ENCODE measurements around the gene FLAD1.

Gene FLAD1

GRCh38 chr1:155000411-155000725 lies 17.2 kb downstream of the FLAD1 start:
- peak; percentile 43 for DNase-seq

DNA sequence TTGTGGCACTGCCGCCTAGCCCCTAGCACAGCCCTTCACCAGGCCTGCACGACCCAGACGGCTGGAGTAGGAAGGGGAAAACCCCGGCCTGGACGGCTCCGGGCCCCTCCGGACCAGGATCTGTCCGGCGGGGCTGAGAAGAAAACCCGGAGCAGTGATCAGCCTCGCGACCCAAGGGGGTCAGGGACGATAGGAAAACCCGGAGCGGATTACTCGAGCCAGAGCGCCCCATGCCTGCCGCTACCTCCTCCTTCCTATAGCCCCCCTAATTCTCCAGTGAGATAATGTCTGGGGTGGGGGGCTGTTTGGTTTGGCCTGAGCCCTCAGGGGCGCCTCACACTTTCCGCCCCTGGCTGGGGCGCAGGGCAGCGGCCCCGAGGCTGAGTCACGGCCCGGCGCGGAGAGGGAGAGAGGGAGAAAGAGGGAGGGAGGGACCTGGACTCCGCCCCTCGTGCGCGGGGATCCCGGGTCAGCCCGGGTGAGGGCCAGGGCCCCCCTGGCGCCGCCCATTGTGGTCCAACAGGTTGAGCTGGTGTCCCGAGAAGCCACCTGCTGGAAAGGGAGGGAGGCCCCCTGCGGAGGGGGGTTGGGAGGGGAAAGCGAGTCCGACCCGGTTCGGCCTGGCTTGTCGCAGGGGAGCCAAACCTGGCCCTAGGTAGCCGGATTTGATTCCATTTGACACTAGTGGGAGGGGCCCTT lies 17.7 kb downstream of the FLAD1 start:
- no peaks in the 10 kb centered on the region for H3K9me3 ChIP-seq
- H3K4me1 ChIP-seq: peaks cover 10% of the 10 kb centered on the region
- no peaks in the 10 kb centered on the region for H3K27me3 ChIP-seq
- DNase-seq: peak; percentile 90
- H3K36me3 ChIP-seq: no peaks in the 10 kb centered on the region
- peak overlapping the region; percentile 72 for H3K4me3 ChIP-seq (ENCODE audit: low read depth, low read length)
- TF ChIP-seq, protein P1, sequence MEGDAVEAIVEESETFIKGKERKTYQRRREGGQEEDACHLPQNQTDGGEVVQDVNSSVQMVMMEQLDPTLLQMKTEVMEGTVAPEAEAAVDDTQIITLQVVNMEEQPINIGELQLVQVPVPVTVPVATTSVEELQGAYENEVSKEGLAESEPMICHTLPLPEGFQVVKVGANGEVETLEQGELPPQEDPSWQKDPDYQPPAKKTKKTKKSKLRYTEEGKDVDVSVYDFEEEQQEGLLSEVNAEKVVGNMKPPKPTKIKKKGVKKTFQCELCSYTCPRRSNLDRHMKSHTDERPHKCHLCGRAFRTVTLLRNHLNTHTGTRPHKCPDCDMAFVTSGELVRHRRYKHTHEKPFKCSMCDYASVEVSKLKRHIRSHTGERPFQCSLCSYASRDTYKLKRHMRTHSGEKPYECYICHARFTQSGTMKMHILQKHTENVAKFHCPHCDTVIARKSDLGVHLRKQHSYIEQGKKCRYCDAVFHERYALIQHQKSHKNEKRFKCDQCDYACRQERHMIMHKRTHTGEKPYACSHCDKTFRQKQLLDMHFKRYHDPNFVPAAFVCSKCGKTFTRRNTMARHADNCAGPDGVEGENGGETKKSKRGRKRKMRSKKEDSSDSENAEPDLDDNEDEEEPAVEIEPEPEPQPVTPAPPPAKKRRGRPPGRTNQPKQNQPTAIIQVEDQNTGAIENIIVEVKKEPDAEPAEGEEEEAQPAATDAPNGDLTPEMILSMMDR (IDR thresholded peaks at IDR 0.05; ENCODE audit: low read depth, low read length): no peak

More at GRCh38 chr1:155000411-155000725, 17.2 kb downstream of the FLAD1 start:
- TF ChIP-seq, protein P1 (IDR thresholded peaks at IDR 0.05; ENCODE audit: low read depth, low read length): no peak
- Histone ChIP-seq H3K36me3 (no peaks in the 10 kb centered on the region), H3K27me3 (no peaks in the 10 kb centered on the region), H3K9me3 (no peaks in the 10 kb centered on the region), H3K4me1 (peaks cover 10% of the 10 kb centered on the region), H3K4me3 (ENCODE audit: low read depth, low read length) (peak overlapping the region; percentile 72)

DNA sequence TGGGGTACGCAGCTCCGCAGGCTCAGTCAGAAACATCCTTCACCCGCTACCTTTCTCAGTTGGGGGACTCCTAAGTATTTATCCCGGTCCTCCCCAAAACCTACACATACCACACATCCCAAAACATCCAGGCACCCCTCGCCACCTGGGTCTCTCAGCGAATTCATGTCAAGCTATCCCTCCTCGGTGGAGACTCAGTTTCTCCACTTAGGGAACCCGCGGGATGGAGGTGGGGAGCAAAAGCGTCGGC lies 18.2 kb downstream of the FLAD1 start:
- DNase-seq: no peak
- TF ChIP-seq, protein P1 (IDR thresholded peaks at IDR 0.05; ENCODE audit: low read depth, low read length): no peak
- Histone ChIP-seq H3K9me3 (no peaks in the 10 kb centered on the region), H3K36me3 (no peaks in the 10 kb centered on the region), H3K4me3 (ENCODE audit: low read depth, low read length) (peak overlapping the region; percentile 72), H3K27me3 (no peaks in the 10 kb centered on the region), H3K4me1 (peaks cover 10% of the 10 kb centered on the region)

GRCh38 chr1:155001675-155002463 lies 18.7 kb downstream of the FLAD1 start:
- Histone ChIP-seq H3K4me3 (ENCODE audit: low read depth, low read length) (peak overlapping the region; percentile 72), H3K9me3 (no peaks in the 10 kb centered on the region), H3K27me3 (no peaks in the 10 kb centered on the region), H3K36me3 (no peaks in the 10 kb centered on the region), H3K4me1 (peaks cover 10% of the 10 kb centered on the region)
- TF ChIP-seq, protein P1 (IDR thresholded peaks at IDR 0.05; ENCODE audit: low read depth, low read length): peak; percentile 58
- peak; percentile 100 for DNase-seq

DNA sequence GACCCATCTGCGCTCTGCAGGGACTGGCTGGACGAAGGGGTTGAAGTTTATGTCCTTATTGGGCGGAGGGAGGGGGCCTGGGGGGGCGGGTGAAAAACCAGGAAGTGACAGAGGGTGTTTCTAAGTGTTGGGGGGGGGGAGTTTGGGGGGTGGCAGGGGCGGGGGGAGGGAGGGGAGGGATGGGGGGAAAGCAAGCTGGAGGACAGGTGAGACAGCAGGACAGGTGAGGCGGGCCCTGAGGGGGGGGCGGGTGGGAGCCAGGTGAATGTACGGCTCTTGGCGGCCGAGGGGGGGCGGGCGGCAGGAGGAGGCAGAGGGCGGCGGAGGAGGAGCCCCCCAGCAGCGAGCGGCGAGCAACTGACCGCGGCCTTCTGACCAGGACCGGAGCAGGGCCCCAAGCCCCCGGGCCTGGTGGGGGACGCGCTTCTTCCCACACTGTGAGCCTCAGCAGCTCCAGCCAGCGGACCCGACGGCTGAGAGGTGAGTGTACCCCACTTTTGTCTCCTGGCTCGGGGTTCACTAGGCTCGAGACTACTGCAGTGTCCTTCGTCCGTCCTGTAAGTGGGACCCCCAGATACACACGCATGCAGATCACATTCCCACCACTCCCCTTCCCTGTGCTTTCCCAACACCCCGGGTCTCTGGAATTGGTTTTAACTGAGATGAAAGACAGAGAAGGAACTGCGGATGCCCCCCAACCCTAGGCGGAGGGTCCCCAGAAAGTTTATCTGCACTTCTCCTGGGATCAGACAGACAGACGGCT lies 19.5 kb downstream of the FLAD1 start, which contains the start of gene ZBTB7B:
ZBTB7B (plus strand) TSS at position 339 of the 763 bp plus-strand sequence. CDS start 11,859 bp downstream, outside the sequence.
- DNase-seq: no peak
- Histone ChIP-seq H3K4me3 (ENCODE audit: low read depth, low read length) (peak within 1 kb of the TSS; percentile 91), H3K4me1 (peaks cover 10% of the 10 kb centered on the region), H3K27me3 (no peaks in the 10 kb centered on the region), H3K36me3 (no peaks in the 10 kb centered on the region), H3K9me3 (no peaks in the 10 kb centered on the region)
- TF ChIP-seq, protein P1 (IDR thresholded peaks at IDR 0.05; ENCODE audit: low read depth, low read length): no peak

Measured in BE2C (cell line).